Activated CD8-positive, alpha-beta memory T cell treated with anti-CD3 and anti-CD28 coated beads for 1 hour (primary cell): ENCODE results near the gene PCNT.
"Not testable (repeated sequence)": the region's sequence is repeated elsewhere in the genome, so short reads cannot be mapped to it uniquely, and the experiment has no call there.

Source experiments
- DNase-seq, 2 donors: peaks; one replicate each; pipeline ENCODE4 v3.0.0-alpha.2; 2020; ENCODE audit warnings: low read depth in 1 of 2; ENCODE audit errors: extremely low read depth in 1 of 2

The PCNT gene

GRCh38 chr21:46401186-46401910 lies 77.4 kb downstream of the PCNT start:
- DNase-seq: no peak

GRCh38 chr21:46402421-46402820 lies 78.5 kb downstream of the PCNT start:
- DNase-seq: no peak

DNA sequence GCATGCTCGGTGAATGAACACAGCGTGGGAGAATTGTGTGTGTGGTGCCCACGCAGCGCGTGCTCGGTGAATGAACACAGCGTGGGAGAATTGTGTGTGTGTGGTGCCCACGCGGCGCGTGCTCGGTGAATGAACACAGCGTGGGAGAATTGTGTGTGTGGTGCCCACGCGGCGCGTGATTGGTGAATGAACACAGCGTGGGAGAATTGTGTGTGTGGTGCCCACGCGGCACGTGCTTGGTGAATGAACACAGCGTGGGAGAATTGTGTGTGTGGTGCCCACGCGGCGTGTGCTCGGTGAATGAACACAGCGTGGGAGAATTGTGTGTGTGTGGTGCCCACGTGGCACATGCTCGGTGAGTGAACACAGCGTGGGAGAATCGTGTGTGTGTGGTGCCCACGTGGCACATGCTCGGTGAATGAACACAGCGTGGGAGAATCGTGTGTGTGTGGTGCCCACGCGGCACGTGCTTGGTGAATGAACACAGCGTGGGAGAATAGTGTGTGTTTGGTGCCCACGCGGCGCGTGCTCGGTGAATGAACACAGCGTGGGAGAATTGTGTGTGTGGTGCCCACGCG lies 79.4 kb downstream of the PCNT start:
- not testable (repeated sequence) for DNase-seq

GRCh38 chr21:46404306-46404705 lies 80.3 kb downstream of the PCNT start:
- DNase-seq: no peak

- DNase-seq: no peak
Measured at GRCh38 chr21:46406001-46406400, 82.0 kb downstream of the PCNT start.

DNA sequence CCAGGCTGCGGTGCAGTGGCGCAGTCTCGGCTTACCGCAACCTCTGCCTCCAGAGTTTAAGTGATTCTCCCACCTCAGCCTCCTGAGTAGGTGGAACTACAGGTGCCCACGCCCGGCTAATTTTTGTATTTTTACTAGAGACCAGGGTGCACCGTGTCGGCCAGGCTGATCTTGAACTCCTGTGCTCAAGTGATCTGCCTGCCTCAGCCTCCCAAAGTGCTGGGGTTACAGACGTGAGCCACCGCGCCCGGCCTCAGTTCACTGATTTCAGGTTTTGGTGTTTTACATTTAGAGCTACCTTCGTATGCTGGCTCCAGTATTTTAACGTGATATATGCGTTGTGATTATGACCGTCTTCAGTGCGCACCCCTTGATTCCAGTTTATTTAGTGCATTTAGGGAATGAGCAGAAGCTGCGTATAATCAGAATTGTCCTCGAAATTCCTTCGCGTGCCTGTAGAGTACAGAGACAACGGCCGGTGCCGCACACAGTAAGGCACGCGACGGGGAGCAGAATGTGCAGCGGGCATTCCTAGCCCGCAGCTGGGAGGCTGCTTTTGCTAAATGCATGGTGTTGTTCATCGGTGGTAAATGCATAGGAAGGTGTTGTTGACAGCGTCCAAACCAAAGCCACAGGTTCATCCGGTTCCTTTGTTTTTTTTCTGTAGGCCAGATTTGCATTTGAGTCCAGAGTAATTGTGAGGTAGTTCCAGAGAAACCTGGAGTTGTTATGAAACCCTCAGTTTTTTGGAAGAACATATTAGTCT lies 85.9 kb downstream of the PCNT start:
- DNase-seq: no peak

DNA sequence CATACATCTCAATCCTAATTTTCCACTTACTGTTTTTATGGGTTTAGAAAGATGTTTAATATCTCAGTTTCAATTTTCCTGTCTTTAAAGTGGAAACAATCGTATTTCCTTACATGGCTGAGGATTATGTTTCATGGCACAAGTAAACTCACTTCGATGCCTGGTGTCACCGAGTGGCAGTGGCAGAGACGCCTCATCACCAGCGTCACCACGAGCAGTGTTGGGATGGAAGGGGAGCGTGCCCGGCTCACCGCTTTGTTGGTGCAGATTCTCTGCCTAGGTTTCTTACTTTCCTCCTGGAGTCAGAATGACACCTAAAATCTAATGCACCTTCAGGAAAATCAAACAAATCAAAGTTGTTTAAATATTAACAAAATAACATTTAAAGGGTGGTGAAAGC lies 86.6 kb downstream of the PCNT start:
- DNase-seq: no peak

DNA sequence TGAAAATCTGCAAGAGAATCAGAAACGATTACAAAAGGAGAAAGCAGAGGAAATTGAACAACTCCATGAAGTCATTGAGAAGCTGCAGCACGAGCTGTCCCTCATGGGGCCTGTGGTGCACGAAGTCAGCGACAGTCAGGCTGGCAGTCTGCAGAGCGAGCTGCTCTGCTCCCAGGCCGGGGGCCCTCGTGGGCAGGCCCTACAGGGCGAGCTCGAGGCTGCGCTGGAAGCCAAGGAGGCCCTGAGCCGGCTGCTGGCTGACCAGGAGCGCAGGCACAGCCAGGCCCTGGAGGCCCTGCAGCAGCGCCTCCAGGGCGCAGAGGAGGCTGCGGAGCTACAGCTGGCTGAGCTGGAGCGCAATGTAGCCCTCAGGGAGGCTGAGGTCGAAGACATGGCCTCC lies 87.3 kb downstream of the PCNT start:
- DNase-seq: no peak

DNA sequence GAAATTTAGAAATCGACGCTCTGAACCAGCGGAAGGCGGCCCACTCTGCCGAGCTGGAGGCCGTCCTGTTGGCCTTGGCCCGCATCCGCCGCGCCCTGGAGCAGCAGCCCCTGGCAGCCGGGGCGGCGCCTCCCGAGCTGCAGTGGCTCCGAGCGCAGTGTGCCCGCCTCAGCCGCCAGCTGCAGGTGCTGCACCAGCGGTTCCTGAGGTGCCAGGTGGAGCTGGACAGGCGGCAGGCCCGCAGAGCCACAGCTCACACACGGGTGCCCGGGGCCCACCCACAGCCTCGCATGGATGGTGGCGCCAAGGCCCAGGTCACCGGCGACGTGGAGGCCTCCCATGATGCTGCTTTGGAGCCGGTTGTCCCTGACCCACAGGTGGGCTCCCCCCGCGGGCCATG lies 87.7 kb downstream of the PCNT start:
- DNase-seq: no peak

GRCh38 chr21:46412521-46413364 lies 88.8 kb downstream of the PCNT start:
- no peak for DNase-seq

GRCh38 chr21:46413365-46413696 lies 89.4 kb downstream of the PCNT start:
- DNase-seq: no peak

- no peak for DNase-seq
Measured at GRCh38 chr21:46414965-46415275, 91.0 kb downstream of the PCNT start.

DNA sequence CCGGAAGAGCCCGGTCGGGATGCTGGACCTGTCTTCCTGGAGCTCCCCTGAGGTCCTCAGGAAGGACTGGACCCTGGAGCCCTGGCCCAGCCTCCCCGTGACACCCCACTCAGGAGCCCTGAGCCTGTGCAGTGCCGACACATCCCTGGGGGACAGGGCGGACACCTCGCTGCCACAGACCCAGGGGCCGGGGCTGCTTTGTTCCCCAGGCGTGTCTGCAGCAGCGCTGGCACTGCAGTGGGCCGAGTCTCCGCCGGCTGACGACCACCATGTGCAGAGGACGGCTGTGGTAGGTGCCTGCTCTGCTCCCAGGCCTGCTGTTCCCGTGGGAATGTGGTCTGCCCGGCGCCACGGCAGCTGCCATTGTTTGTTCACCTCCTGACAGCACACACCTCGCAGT lies 92.6 kb downstream of the PCNT start:
- DNase-seq: no peak

DNA sequence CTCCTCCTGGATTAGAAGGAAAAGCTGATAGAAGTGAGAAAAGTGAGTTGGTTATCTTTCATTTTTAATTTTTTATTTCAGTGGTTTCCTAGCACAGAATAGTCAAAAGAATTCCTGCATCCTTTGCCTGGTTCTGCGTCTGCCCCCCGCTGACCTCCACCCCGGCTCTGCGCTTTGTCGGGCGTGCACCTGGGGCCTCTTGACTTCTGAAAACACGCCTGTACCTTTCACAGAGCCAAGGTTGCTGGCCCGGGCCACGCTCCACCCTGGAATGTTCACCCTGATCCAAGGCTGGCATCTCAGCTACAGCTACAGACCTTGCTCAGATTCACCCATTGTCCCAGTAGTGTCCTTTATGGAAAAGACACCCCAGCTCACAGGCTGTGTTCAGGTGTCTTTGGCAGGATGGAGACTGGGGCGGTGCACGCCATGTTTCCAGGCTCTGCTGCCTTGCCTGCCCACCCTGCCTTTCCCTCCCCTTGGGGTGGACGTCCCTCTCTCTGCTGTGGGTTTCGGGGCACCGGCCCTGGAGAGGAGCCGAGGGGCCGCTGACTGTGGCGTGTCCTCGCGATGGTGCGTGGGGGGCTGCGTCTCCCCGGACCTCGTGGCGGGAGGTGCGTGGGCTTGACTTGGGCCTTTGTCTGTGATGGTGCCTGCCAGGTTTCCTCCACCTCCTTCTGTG lies 94.5 kb downstream of the PCNT start:
- DNase-seq: no peak

- DNase-seq: no peak
Measured at GRCh38 chr21:46420241-46421190, 96.6 kb downstream of the PCNT start.

- DNase-seq: no peak
Measured at GRCh38 chr21:46421191-46421750, 97.3 kb downstream of the PCNT start.

- no peak for DNase-seq
Measured at GRCh38 chr21:46421756-46422555, 98.0 kb downstream of the PCNT start.

GRCh38 chr21:46422636-46423241 lies 98.8 kb downstream of the PCNT start:
- DNase-seq: no peak
